SK-N-SH treated with all-trans-retinoic acid at 6 μM for 48 hours (cell line): ENCODE measurements around the gene REPS2.

ENCODE experiments used
- ATAC-seq: fragments of 200-7000 bp; cut with Tn5 transposase; 3 replicates; pipeline ENCODE4 v1.9.1; 2020; ENCODE audit warnings: mild to moderate bottlenecking, moderate library complexity
- ARNTL ChIP-seq: fragments of 450-650 bp; formaldehyde crosslinking; IDR thresholded peaks from 2 replicates; pipeline ENCODE4 v1.5.0; 2020; ENCODE audit warnings: low read depth, mild to moderate bottlenecking, moderate library complexity, borderline replicate concordance
- BACH2 ChIP-seq: fragments of 250-450 bp; sonication (Bioruptor Pico); IDR thresholded peaks from 2 replicates; pipeline ENCODE4 v1.9.0; 2021; ENCODE audit warnings: mild to moderate bottlenecking, borderline replicate concordance
- CREB5 ChIP-seq: fragments of 250-450 bp; sonication (Bioruptor Pico); IDR thresholded peaks from 2 replicates; pipeline ENCODE4 v1.5.1; 2020; ENCODE audit warnings: low read depth, mild to moderate bottlenecking, moderate library complexity
- CSDC2 ChIP-seq: fragments of 250-450 bp; sonication (Bioruptor Pico); IDR thresholded peaks from 2 replicates; pipeline ENCODE4 v1.5.0; 2020; ENCODE audit warnings: mild to moderate bottlenecking, moderate library complexity
- ESRRG ChIP-seq: fragments of 250-450 bp; sonication (Bioruptor Pico); IDR thresholded peaks from 2 replicates; pipeline ENCODE4 v1.6.1; 2021; ENCODE audit warnings: mild to moderate bottlenecking
- GLIS3 ChIP-seq: fragments of 250-450 bp; sonication (Bioruptor Pico); IDR thresholded peaks from 2 replicates; pipeline ENCODE4 v1.5.0; 2020; ENCODE audit warnings: mild to moderate bottlenecking, moderate library complexity
- ISL1 ChIP-seq: fragments of 250-450 bp; sonication (Bioruptor Pico); IDR thresholded peaks from 2 replicates; pipeline ENCODE4 v2.1.2; 2022; ENCODE audit warnings: mild to moderate bottlenecking, moderate library complexity
- OSR1 ChIP-seq: fragments of 250-450 bp; sonication (Bioruptor Pico); IDR thresholded peaks from 2 replicates; pipeline ENCODE4 v1.8.0; 2022; ENCODE audit warnings: moderate library complexity, mild to moderate bottlenecking, inconsistent platforms
- PATZ1 ChIP-seq: fragments of 250-450 bp; sonication (Bioruptor Pico); IDR thresholded peaks from 2 replicates; pipeline ENCODE4 v1.8.0; 2020; ENCODE audit warnings: mild to moderate bottlenecking, moderate library complexity, borderline replicate concordance
- PPARA ChIP-seq: fragments of 250-450 bp; sonication (Bioruptor Pico); IDR thresholded peaks from 2 replicates; pipeline ENCODE4 v1.5.0; 2020; ENCODE audit warnings: mild to moderate bottlenecking, borderline replicate concordance
- RARB ChIP-seq: fragments of 250-450 bp; sonication (Bioruptor Pico); IDR thresholded peaks from 2 replicates; pipeline ENCODE4 v1.8.0; 2021; ENCODE audit warnings: mild to moderate bottlenecking, moderate library complexity
- SNAI2 ChIP-seq: fragments of 250-450 bp; sonication (Bioruptor Pico); IDR thresholded peaks from 2 replicates; pipeline ENCODE4 v1.5.0; 2020; ENCODE audit warnings: mild to moderate bottlenecking, moderate library complexity
- TCF4 ChIP-seq: fragments of 250-450 bp; sonication (Bioruptor Pico); IDR thresholded peaks from 2 replicates; pipeline ENCODE4 v1.8.0; 2021; ENCODE audit warnings: mild to moderate bottlenecking, moderate library complexity, borderline replicate concordance
- TOX ChIP-seq: fragments of 250-450 bp; sonication (Bioruptor Pico); IDR thresholded peaks from 2 replicates; pipeline ENCODE4 v1.8.0; 2021; ENCODE audit warnings: mild to moderate bottlenecking, moderate library complexity, borderline replicate concordance
- TSHZ2 ChIP-seq: fragments of 250-450 bp; sonication (Bioruptor Pico); IDR thresholded peaks from 2 replicates; pipeline ENCODE4 v1.5.0; 2020; ENCODE audit warnings: mild to moderate bottlenecking, moderate library complexity
- ZC3H10 ChIP-seq: fragments of 250-450 bp; sonication (Bioruptor Pico); IDR thresholded peaks from 2 replicates; pipeline ENCODE4 v1.5.1; 2021; ENCODE audit warnings: mild to moderate bottlenecking, moderate library complexity
- ZFP3 ChIP-seq: fragments of 250-450 bp; sonication (Bioruptor Pico); IDR thresholded peaks from 2 replicates; pipeline ENCODE4 v1.5.0; 2020; ENCODE audit warnings: mild to moderate bottlenecking, moderate library complexity
- ZFP30 ChIP-seq: fragments of 450-650 bp; formaldehyde crosslinking; IDR thresholded peaks from 2 replicates; pipeline ENCODE4 v1.5.0; 2022; ENCODE audit warnings: mild to moderate bottlenecking, moderate library complexity
- ZNF565 ChIP-seq: fragments of 450-650 bp; formaldehyde crosslinking; conservative IDR thresholded peaks from 2 replicates; pipeline ENCODE4 v1.5.0; 2020; ENCODE audit warnings: low read depth, mild to moderate bottlenecking, moderate library complexity
- ZNF8 ChIP-seq: fragments of 450-650 bp; formaldehyde crosslinking; IDR thresholded peaks from 2 replicates; pipeline ENCODE4 v1.5.0; 2020; ENCODE audit warnings: mild to moderate bottlenecking, moderate library complexity
- TF ChIP-seq, protein P1 (sequence below): fragments of 250-450 bp; sonication (Bioruptor Pico); IDR thresholded peaks from 2 replicates; pipeline ENCODE4 v1.5.1; 2021; ENCODE audit warnings: mild to moderate bottlenecking, moderate library complexity
- TF ChIP-seq, protein P2 (sequence below): fragments of 250-450 bp; sonication (Bioruptor Pico); IDR thresholded peaks from 2 replicates; pipeline ENCODE4 v1.8.0; 2021; ENCODE audit warnings: low read depth, mild to moderate bottlenecking, moderate library complexity, borderline replicate concordance

REPS2 gene

DNA sequence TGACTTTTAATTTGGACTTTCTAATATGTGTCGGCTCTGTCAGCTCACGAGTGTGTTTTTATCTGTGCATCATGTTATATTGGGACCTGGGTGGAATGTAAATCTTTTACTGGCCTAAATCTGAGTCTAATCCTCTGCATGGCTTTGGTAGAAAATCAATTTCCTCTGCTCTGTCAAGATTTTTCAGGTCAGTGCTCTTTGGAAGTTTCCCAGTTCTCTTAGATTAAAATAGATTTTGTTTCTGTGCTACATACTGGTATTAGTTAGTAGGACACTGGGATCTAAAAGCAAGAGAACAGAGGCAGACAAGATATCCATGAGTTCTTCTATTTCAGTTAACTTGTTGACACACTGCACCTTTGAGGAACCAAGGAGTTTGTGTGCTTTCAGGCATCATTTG, 39.7 kb downstream of the REPS2 start:
- TF ChIP-seq ZNF8 (CRISPR knock-in tag) (no peak), TSHZ2 (CRISPR knock-in tag) (no peak), PPARA (CRISPR knock-in tag) (no peak), ZNF565 (CRISPR knock-in tag) (no peak), CSDC2 (CRISPR knock-in tag) (no peak), BACH2 (no peak), OSR1 (CRISPR knock-in tag) (no peak), ESRRG (CRISPR knock-in tag) (no peak), TOX (CRISPR knock-in tag) (no peak), ISL1 (CRISPR knock-in tag) (no peak), CREB5 (CRISPR knock-in tag) (no peak), GLIS3 (CRISPR knock-in tag) (no peak), ZFP30 (CRISPR knock-in tag) (no peak)
- TF ChIP-seq, protein P1, sequence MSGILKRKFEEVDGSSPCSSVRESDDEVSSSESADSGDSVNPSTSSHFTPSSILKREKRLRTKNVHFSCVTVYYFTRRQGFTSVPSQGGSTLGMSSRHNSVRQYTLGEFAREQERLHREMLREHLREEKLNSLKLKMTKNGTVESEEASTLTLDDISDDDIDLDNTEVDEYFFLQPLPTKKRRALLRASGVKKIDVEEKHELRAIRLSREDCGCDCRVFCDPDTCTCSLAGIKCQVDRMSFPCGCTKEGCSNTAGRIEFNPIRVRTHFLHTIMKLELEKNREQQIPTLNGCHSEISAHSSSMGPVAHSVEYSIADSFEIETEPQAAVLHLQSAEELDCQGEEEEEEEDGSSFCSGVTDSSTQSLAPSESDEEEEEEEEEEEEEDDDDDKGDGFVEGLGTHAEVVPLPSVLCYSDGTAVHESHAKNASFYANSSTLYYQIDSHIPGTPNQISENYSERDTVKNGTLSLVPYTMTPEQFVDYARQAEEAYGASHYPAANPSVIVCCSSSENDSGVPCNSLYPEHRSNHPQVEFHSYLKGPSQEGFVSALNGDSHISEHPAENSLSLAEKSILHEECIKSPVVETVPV (CRISPR knock-in tag), result no peak
- TF ChIP-seq, protein P2, sequence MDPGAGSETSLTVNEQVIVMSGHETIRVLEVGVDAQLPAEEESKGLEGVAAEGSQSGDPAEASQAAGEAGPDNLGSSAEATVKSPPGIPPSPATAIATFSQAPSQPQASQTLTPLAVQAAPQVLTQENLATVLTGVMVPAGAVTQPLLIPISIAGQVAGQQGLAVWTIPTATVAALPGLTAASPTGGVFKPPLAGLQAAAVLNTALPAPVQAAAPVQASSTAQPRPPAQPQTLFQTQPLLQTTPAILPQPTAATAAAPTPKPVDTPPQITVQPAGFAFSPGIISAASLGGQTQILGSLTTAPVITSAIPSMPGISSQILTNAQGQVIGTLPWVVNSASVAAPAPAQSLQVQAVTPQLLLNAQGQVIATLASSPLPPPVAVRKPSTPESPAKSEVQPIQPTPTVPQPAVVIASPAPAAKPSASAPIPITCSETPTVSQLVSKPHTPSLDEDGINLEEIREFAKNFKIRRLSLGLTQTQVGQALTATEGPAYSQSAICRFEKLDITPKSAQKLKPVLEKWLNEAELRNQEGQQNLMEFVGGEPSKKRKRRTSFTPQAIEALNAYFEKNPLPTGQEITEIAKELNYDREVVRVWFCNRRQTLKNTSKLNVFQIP (CRISPR knock-in tag), result no peak

DNA sequence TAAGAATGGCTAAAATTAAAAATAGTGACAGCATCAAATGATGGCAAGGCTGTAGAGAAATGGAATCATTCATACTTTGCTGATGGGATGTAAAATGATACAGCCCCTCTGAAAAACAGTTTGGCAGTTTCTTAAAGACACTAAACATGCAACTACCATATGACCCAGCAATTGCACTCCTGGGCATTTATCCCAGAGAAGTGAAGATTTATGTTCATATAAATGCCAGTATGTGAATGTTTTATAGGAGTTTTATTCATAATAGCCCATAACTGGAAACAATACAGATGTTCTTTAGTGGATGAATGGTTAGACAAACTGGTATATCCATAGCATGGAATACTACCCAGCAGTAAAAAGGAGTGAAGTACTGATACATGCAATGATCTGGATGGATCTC, 43.3 kb downstream of the REPS2 start:
- TF ChIP-seq ZNF8 (CRISPR knock-in tag) (peak; percentile 55; the same call in 1 of the 2 replicates), BACH2 (no peak)

More for the DNA sequence above, 39.7 kb downstream of the REPS2 start:
- ATAC-seq, result no peak

GRCh38 chrX:16990839-16991238, 44.4 kb downstream of the REPS2 start:
- ATAC-seq, result no peak
- TF ChIP-seq ZC3H10 (no peak), ISL1 (CRISPR knock-in tag) (no peak), ZNF8 (CRISPR knock-in tag) (no peak), SNAI2 (CRISPR knock-in tag) (no peak), TOX (CRISPR knock-in tag) (no peak), PPARA (CRISPR knock-in tag) (no peak), RARB (CRISPR knock-in tag) (no peak), ESRRG (CRISPR knock-in tag) (no peak), CSDC2 (CRISPR knock-in tag) (no peak), OSR1 (CRISPR knock-in tag) (no peak), ARNTL (CRISPR knock-in tag) (no peak), TCF4 (CRISPR knock-in tag) (no peak)
- TF ChIP-seq, all 23 proteins: peak for 0

More for the DNA sequence above, 43.3 kb downstream of the REPS2 start:
- no peak for ATAC-seq

DNA sequence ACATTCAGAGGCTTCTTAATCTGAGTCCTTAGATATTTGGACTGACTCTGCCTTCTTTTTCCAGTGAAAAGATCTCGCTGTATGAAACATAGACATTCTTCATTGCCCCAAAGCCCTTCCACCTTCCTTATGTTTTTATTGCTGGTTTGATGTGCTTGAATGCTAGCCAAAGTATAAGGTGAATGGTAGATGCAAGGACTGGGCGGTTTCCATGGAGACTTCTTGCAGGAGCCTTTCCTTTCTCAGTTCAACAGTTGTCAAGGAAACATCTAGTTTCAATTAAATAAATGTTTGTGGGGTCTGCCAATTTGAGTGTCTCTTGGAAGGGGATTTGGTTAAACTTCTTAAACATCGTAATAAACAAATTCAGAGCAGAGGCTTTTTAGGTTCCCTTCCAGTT, 46.0 kb downstream of the REPS2 start:
- no peak for ATAC-seq
- TF ChIP-seq BACH2, result no peak
- no peak for TF ChIP-seq ZNF565 (CRISPR knock-in tag)
- TF ChIP-seq ESRRG (CRISPR knock-in tag), result no peak
- TF ChIP-seq OSR1 (CRISPR knock-in tag), result no peak
- TF ChIP-seq, protein P2 (CRISPR knock-in tag), result no peak
- no peak for TF ChIP-seq CREB5 (CRISPR knock-in tag)
- no peak for TF ChIP-seq SNAI2 (CRISPR knock-in tag)
- no peak for TF ChIP-seq PATZ1 (CRISPR knock-in tag)
- TF ChIP-seq ZFP3, result no peak
